ENCODE measurements around the gene STAT4.

DNA sequence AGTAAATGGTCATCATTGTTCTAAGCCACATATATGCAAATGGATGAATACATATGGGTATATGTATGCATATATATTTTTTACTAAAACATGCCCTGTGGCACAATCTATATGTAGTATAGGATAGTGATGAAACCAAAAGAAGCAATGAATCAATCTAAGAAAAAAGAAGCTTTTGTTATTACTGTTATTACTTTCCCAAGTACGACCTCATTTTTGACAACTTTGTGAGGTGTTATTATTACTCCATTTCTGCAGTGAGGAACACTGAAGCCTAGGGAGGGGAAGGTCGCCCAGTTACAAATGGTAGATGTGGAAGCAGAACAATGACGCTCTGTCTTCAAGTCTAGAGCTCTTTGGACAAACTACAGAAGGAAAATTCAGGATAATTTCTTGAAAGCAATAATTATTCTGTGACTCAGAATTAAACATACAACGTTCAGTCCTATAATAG, 38.3 kb downstream of the STAT4 start:
- TF ChIP-seq ZFP30 (CRISPR knock-in tag; IDR thresholded peaks at IDR 0.05) (no peak), BACH2 (CRISPR knock-in tag; IDR thresholded peaks at IDR 0.05; ENCODE audit: borderline replicate concordance) (no peak)

Measured in SK-N-SH treated with all-trans-retinoic acid at 6 μM for 48 hours (cell line).